PFSK-1 (cell line): Measurements from ENCODE around the gene PPP2R1B.

ENCODE experiments used
- FOXP2 ChIP-seq: optimal IDR thresholded peaks from 2 replicates; pipeline ENCODE3; 2011; ENCODE audit warnings: borderline replicate concordance, control low read depth, inconsistent platforms; ENCODE audit not compliant: insufficient read depth; ENCODE audit errors: extremely low read length, extremely low read depth
- POLR2AphosphoS5 ChIP-seq: IDR thresholded peaks from 2 replicates; pipeline ENCODE4 v1.6.1; 2012; ENCODE audit warnings: low read depth, mild to moderate bottlenecking, control low read depth, low read length, moderate library complexity
- SIN3A ChIP-seq: IDR thresholded peaks from 2 replicates; pipeline ENCODE4 v1.6.1; 2012; ENCODE audit warnings: mild to moderate bottlenecking, low read length, moderate library complexity, borderline replicate concordance; ENCODE audit not compliant: insufficient read depth
- TAF1 ChIP-seq: IDR thresholded peaks from 2 replicates; pipeline ENCODE4 v1.6.1; 2012; ENCODE audit warnings: low read length, control low read depth, borderline replicate concordance; ENCODE audit not compliant: insufficient read depth
- TF ChIP-seq, protein P1 (sequence below), 2 experiments: IDR thresholded peaks; 2 replicates each; pipeline versions ENCODE4 v1.6.1 to v1.8.0; 2011 to 2012; ENCODE audit warnings: low read depth in 2 of 2, low read length in 2 of 2, control low read depth in 1 of 2, inconsistent platforms in 1 of 2, mild to moderate bottlenecking in 1 of 2, moderate library complexity in 1 of 2; ENCODE audit not compliant: insufficient read depth in 1 of 2

Gene PPP2R1B

DNA sequence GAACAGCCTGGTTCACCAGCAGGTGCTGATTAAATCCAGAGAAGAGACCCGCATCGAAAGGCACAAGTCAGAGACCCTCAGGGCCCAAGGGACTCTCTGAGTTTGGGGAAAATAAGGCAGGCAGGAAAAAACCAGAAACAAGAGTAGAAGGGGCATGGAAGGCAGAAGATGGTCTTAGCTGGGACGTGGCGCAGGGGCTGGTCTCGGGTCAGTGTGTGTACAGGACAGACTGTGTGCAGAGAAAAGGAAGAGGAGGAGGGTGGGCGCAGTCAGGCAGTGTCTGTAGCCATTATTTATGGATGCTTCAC lies 31.3 kb downstream of the PPP2R1B start:
- no peak for TF ChIP-seq TAF1
- no peak for TF ChIP-seq FOXP2
- TF ChIP-seq SIN3A: no peak
- TF ChIP-seq, protein P1, sequence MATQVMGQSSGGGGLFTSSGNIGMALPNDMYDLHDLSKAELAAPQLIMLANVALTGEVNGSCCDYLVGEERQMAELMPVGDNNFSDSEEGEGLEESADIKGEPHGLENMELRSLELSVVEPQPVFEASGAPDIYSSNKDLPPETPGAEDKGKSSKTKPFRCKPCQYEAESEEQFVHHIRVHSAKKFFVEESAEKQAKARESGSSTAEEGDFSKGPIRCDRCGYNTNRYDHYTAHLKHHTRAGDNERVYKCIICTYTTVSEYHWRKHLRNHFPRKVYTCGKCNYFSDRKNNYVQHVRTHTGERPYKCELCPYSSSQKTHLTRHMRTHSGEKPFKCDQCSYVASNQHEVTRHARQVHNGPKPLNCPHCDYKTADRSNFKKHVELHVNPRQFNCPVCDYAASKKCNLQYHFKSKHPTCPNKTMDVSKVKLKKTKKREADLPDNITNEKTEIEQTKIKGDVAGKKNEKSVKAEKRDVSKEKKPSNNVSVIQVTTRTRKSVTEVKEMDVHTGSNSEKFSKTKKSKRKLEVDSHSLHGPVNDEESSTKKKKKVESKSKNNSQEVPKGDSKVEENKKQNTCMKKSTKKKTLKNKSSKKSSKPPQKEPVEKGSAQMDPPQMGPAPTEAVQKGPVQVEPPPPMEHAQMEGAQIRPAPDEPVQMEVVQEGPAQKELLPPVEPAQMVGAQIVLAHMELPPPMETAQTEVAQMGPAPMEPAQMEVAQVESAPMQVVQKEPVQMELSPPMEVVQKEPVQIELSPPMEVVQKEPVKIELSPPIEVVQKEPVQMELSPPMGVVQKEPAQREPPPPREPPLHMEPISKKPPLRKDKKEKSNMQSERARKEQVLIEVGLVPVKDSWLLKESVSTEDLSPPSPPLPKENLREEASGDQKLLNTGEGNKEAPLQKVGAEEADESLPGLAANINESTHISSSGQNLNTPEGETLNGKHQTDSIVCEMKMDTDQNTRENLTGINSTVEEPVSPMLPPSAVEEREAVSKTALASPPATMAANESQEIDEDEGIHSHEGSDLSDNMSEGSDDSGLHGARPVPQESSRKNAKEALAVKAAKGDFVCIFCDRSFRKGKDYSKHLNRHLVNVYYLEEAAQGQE (IDR thresholded peaks at IDR 0.05; ENCODE audit: insufficient read depth in 1 of 2, low read depth in 2 of 2, low read length in 2 of 2): no peak
- no peak for TF ChIP-seq POLR2AphosphoS5

DNA sequence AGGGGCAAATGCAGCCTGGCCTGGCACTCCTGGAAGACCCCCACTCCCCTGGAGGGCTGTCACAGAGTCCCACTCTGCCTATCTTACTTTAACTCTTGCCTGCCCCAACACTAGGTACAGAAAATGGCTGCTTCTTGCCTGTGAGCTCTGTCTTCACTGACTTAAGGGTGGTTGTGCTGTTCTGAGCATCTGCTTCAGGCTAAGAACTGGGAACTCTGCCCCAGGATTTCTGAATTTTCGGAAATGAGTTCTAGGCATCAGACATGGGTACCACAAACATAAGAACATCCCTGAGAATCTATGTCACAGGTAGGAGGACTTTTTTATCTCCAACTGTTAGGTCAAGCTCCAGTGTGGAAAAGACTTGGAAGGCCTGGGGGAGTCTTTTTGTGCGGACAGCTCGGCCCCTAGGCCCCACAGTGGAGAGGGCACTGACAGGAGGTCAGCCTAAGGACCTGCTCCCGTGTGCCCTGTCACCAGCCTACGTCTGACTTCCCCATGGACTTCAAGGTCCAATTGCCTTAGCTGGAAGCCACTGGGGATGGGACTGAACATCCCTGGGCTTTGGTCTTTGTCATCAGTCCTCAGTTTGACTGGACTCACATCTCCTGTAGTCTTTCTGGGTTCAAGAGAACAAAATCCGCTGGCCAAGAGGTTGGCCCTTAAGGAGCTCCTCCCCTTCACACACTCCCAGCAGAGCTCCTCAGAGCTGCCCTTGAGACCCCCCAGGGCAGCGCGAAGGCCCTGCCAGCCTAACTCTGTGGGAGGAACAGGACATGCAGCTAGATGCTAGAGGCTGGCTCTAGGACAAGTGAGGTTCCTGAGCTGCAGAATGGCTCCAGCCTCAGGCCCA lies 31.9 kb downstream of the PPP2R1B start:
- TF ChIP-seq FOXP2: no peak
- no peak for TF ChIP-seq POLR2AphosphoS5
- no peak for TF ChIP-seq TAF1
- TF ChIP-seq SIN3A: no peak
- TF ChIP-seq, protein P1 (IDR thresholded peaks at IDR 0.05; ENCODE audit: insufficient read depth in 1 of 2, low read depth in 2 of 2, low read length in 2 of 2): no peak

DNA sequence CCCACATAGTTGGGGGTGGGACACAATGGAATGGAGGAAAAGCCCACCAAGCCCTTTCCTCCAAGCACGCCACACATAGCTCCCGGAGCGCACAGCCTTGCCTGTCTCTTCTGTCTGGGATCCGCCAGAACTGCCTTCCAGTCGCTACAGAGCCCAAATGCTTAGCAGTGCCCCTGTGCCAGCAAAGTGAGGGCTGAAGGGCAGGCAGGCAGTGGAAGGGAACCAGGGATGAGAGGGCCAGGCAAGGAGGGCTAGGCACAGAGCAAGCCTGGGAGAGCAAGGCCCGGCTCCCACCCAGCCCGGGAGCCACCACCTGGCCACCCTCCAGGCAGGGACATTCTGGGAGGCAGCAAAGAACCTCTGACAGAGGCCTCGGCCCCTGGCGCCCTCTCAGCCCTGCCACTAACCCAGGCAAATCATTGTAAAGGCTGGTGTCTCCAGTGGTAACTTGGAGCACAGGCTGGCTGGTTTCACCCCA lies 32.5 kb downstream of the PPP2R1B start:
- TF ChIP-seq POLR2AphosphoS5 (no peak), TAF1 (no peak), SIN3A (no peak)

DNA sequence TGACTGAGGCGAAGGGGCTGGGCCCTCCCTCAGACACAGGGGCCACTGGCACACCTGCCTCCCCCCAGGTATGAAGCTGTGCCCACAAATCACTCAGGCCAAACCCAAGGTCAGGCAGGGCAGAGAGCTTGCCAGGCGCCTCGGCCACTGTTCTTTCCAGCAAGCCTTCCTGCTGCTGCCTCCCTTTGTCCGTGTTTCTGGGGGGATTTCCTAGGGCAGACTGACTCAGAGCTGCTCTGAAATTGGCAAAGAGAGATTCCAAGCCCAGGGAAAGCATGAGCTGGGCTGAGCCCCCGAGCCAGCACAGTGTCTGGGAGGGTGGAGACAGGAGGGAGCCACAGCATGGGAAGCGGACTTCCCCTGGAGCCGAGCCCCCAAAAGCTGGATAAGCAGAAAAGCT lies 33.2 kb downstream of the PPP2R1B start:
- TF ChIP-seq SIN3A (no peak), POLR2AphosphoS5 (no peak), FOXP2 (no peak), TAF1 (no peak)
- TF ChIP-seq, protein P1 (IDR thresholded peaks at IDR 0.05; ENCODE audit: insufficient read depth in 1 of 2, low read depth in 2 of 2, low read length in 2 of 2): no peak

DNA sequence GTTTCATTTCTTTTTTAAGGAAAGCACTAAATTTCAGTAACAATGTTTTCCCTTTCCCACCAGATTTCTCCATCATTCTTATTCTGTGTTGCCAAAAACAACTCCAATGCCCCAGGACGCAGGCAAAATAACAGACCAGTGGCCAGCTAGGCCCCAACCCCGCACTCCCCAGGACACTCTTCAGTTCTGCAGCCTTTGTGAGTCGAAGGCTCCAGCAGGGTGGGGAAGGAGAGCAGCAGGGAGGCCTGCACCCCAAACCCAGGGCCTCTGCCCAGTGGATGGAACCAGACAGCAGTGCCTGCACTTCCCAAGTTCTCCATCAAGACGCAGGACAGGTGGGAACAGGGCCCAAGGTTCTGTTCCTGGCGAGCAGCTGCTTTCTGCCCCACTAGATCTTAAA lies 34.4 kb downstream of the PPP2R1B start:
- no peak for TF ChIP-seq FOXP2
- TF ChIP-seq, protein P1 (IDR thresholded peaks at IDR 0.05; ENCODE audit: insufficient read depth in 1 of 2, low read depth in 2 of 2, low read length in 2 of 2): no peak
- no peak for TF ChIP-seq POLR2AphosphoS5
- TF ChIP-seq SIN3A: no peak
- no peak for TF ChIP-seq TAF1
